HCT116 (cell line): ENCODE measurements around the gene ABHD2.

Source experiments
- CTCF ChIP-seq, 3 experiments: fragments of 200-600 bp in 1 of 3; sonication (generic) in 1 of 3; IDR thresholded peaks in 2 of 3; conservative IDR thresholded peaks in 1 of 3; 2 replicates each; pipeline ENCODE4 v1.5.1; 2012 to 2017; ENCODE audit warnings: low read depth in 2 of 3, low read length in 2 of 3, antibody characterized with exemption in 1 of 3, borderline replicate concordance in 1 of 3, control low read depth in 1 of 3, mild to moderate bottlenecking in 1 of 3, mixed read lengths in 1 of 3, mixed run types in 1 of 3, moderate library complexity in 1 of 3; ENCODE audit not compliant: insufficient read depth in 1 of 3
- POLR2AphosphoS5 ChIP-seq: IDR thresholded peaks from 2 replicates; pipeline ENCODE4 v1.6.1; 2011; ENCODE audit warnings: mild to moderate bottlenecking, low read depth, low read length, moderate library complexity
- ZBTB33 ChIP-seq: IDR thresholded peaks from 2 replicates; pipeline ENCODE4 v1.6.1; 2011; ENCODE audit warnings: mild to moderate bottlenecking, low read length, moderate library complexity; ENCODE audit not compliant: insufficient replicate concordance; ENCODE audit errors: extremely low read depth

GRCh38 chr15:89103481-89104171, 15.4 kb downstream of the ABHD2 start:
- TF ChIP-seq CTCF (IDR thresholded peaks at IDR 0.05 in 2 of 3, conservative IDR thresholded peaks at IDR 0.05 in 1 of 3; ENCODE audit: borderline replicate concordance in 1 of 3, insufficient read depth in 1 of 3, low read depth in 2 of 3, low read length in 2 of 3) (no peak), ZBTB33 (no peak), POLR2AphosphoS5 (no peak)
